Left ventricle myocardium superior (tissue), 1 donor: Measurements from ENCODE around the gene SEMA4D. TPM values are rescaled to one million over a fixed set of nuclear protein-coding genes. Genes with fewer than 3 reads are reported as not detected.
"Not testable (repeated sequence)": the region's sequence is repeated elsewhere in the genome, so short reads cannot be mapped to it uniquely, and the experiment has no call there.

Experiments
- ATAC-seq: fragments of 200-7000 bp; cut with Tn5 transposase; one replicate; pipeline ENCODE4 v1.9.1; 2020; ENCODE audit warnings: mild to moderate bottlenecking, moderate library complexity
- DNase-seq: peaks from one replicate; pipeline ENCODE4 v3.0.0-alpha.2; 2020
- intact Hi-C: fragments of 100-400 bp; cut with micrococcal nuclease; formaldehyde crosslinking; loops from one replicate; pipeline ENCODE4 v1.11.0; 2022
- total RNA-seq: library from RNA; stranded (reverse); fragmentation: NEBNext Ultra II Directional; extraction: Animal tissue kit (Norgen Biotek cat#: 25700); gene quantifications from one replicate; pipeline ENCODE4 v1.2.1, GENCODE V29; 2021
- donor health status: DM: no; HTN: yes; CAD: no; lungs with severe emphysema.

Gene SEMA4D
- total RNA-seq, 1 donor from 2014 or later: 24.7 TPM

GRCh38 chr9:89473762-89474469 lies 24.0 kb downstream of the SEMA4D start:
- intact Hi-C loops: no loop called here
- ATAC-seq: no peak
- DNase-seq: no peak

DNA sequence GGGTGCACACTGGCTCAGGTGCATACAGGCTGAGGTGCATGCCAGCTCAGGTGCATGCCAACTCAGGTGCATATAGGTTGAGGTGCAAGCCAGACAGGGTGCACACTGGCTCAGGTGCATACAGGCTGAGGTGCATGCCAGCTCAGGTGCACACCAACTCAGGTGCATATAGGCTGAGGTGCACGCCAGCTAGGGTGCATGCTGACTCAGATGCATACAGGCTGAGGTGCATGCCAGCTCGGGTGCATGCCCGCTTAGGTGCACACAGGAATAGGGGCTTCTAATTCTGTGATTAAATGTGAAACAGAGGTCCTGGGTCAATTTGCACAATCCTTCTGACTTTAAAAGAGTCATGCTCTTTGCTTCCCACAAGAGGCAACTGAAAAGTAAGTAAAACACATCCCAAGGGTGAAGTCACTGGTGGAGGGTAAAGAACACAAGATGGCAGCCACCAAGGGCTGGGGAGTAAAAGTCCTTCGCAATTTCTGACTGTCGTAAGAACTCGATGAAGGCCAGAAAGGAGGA lies 26.1 kb downstream of the SEMA4D start:
- DNase-seq, ATAC-seq, intact Hi-C loops: not testable (repeated sequence)

- DNase-seq: no peak
- intact Hi-C loops: no loop called here
- no peak for ATAC-seq
Observed at GRCh38 chr9:89471390-89471789, 26.5 kb downstream of the SEMA4D start.

DNA sequence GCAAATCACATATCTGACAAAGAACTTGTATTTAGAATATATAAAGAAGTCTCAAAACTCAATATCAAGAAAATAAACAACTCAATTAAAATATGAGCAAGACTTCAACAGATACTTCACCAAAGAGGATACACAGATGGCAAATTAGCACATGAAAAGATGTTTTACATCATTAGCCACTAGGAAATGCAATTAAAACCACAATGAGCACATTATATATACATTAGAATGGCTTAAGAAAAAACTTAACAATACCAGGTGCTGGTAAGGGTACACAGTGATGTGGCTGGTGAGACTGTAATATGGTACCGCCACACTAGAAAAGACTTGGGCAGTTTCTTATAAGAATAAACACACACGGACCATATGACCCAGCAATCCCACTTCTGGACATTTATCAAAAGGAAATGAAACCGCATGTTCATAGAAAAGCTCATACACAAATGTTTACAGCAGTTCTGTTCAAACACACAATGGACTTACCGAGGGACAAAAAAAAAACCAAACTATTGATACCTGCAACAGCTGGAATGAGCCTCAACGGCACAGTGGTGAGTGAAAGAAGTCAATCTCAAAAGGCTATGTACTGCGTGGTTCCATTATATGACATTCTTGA lies 27.6 kb downstream of the SEMA4D start:
- no peak for DNase-seq
- intact Hi-C loops: no loop called here
- ATAC-seq: no peak

DNA sequence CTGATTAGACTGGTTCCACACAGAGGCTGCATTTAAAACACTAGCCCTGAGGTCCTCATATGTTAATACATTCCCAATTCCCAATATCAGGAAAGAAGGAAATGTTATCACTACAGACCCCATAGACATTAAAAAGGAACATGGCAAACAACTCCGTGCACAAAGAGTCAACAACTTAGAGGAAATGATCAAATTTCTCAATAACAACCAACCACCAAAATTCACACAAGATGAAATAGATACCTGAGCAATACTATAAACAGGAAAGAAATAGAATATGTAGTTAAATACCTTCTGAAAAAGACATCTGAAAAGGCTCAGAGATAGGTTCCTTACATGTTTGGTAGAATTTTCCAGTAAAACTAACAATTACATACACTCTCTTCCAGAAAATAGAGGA lies 28.9 kb downstream of the SEMA4D start:
- ATAC-seq: no peak
- no peak for DNase-seq
- intact Hi-C loops: no loop called here

DNA sequence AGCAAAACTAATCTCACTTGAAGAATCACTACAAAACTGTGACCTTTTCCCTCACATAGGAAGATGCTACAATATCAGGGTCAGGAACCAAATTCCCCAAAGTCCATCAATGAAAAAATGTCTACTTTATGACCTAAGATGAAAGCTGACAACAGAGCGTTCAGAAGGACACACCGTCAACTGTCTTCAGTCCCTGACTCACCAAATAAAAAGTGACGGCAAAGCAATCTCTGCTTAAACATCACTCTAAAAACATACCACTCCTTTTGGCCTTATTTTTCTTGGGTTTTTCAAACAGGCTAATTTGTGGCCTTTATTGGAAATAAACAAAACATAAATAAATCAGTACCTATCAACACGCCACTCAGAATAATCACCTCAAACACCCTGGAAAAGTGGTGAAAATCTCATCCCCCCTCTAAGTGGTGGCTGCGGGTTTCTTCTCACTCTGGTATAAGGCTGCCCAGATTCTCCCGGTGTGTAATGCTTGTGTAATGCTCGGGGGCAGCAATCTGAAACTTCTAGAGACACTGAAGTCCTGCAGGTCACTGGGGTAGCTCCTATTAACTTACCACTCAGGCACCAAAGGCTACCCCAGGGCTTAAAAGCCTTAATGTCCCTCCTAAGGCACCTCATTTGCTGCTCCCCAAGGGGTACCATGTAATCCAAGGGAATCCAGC lies 29.5 kb downstream of the SEMA4D start:
- intact Hi-C loops: no loop called here
- no peak for DNase-seq
- no peak for ATAC-seq

DNA sequence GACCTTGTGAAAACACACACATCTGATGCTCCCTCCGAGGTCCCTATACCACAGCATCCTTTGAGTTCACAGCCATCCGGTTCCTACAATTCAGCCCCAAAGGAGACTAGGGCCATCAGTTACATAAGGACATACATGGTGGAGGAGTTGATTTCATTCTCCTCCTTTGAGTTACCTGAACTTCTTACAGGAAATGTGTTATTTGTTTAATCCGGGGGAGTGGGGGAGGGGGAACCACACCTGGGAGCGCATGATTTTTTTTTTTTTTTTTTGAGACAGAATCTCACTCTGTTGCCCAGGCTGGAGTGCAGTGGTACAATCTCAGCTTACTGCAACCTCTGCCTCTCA lies 30.7 kb downstream of the SEMA4D start:
- ATAC-seq (no peak), DNase-seq (no peak)
- intact Hi-C loops: no loop called here

GRCh38 chr9:89466451-89467277 lies 31.2 kb downstream of the SEMA4D start:
- DNase-seq: no peak
- ATAC-seq: no peak
- intact Hi-C loops: no loop called here

GRCh38 chr9:89465726-89466308 lies 32.1 kb downstream of the SEMA4D start:
- intact Hi-C loops: no loop called here
- DNase-seq (no peak), ATAC-seq (no peak)

DNA sequence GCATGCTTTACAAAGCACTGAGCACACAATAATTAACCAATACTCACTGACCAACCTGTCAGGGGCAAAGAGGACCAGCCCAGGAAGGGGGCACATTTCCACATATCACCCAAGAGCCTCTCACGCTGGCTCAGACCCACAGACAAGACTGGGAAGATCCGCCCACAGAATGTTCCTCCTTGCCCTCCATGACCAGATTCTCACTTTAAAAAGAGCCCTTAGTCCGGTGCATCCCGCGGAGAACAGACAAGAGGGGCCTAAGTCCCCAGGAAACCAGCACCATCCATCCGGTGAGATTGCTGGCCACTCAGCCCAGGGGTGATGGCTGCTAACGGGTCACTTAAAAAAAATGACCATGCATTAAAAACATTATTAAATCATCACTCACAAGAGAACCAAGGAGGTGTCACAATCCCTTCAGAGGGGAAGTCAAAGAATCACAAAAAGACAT lies 32.9 kb downstream of the SEMA4D start:
- DNase-seq: no peak
- intact Hi-C loops: no loop called here
- no peak for ATAC-seq

DNA sequence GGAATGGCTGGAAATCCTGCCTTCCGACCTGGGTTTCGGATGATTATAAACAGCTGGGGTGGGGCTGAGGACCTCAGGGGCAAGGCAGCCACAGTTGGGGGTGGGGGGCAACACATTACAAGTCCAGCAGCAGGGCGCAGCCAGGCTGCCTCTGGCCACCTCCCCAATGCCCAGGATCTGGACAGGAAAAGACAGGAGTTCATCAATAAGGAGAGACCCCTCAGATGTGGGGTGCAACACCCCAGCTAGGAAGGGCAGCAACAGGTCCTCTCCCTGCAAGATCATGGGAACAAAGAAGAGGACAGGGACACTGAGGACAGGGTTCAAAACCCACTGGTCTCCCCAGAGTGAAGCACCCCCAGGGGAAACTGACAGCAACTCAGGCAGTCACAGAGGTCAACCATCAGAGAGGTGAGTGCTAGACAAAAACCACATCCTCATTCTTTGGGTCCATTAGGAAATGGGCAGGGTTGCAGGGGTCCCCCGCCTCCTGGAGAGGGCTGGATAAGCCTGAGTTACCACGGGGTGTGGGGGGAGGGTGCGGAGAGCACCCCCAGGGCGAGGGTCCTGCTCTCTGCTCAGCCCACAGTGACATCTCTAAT lies 33.5 kb downstream of the SEMA4D start:
- ATAC-seq (no peak), DNase-seq (no peak)
- intact Hi-C loops: no loop called here

- DNase-seq (no peak), ATAC-seq (no peak)
- intact Hi-C loops: no loop called here
Observed at GRCh38 chr9:89462817-89463683, 34.9 kb downstream of the SEMA4D start.

GRCh38 chr9:89462199-89462598 lies 35.7 kb downstream of the SEMA4D start:
- DNase-seq: no peak
- no peak for ATAC-seq
- intact Hi-C loops: no loop called here

DNA sequence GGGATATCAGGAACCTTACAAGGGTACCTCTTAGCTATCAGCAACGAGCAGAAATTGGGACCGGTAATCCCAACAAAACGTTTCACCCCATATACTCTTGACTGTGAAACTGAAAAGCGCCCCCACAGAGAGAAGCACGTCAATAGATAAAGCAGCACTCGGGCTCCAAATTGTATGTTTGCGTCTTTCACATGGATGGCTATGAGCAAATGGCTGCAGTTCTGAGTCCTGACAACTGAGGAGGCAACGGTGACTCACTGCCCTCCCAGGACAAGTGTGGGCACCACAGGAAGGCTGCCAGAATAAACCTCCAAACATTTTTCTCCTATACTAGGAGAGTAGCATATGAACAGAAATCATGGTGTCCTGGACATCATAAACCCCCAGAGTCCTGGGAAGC lies 36.6 kb downstream of the SEMA4D start:
- intact Hi-C loops: no loop called here
- no peak for DNase-seq
- peak; percentile 23 for ATAC-seq

- DNase-seq (no peak), ATAC-seq (no peak)
- intact Hi-C loops: no loop called here
Observed at GRCh38 chr9:89460551-89460950, 37.4 kb downstream of the SEMA4D start.

DNA sequence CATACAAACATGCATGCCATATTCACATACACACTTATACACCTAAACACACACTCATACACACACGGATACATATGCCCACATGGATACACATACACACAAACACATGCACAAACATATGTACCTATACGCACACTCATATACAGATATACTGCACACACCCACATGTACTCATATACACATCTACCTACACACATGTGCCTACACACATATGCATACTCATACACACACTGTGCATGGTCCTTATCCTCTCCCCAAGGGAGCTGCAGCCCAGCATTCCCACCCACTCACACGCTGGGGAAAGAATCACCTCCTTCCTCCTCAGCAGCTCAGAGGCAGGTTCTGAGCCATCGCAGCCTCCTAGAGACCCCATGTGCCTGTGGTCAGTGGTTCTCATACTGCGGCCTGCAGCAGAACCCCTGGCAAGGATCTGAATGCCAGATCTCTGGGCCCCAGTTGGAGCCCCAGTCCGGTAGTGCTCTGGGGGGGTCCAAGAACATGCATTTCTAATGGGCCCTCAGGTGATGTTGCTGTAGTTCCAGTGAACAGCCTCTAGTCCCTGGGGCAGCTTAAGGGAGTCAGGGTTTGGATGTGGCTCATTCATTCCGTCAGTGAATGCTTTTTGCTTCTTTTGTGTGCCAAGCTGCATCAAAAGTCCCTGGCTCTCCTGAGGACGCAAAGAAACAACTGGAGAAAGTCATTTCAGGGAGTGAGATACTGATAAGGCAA lies 39.0 kb downstream of the SEMA4D start:
- intact Hi-C loops: no loop called here
- DNase-seq (no peak), ATAC-seq (no peak)

DNA sequence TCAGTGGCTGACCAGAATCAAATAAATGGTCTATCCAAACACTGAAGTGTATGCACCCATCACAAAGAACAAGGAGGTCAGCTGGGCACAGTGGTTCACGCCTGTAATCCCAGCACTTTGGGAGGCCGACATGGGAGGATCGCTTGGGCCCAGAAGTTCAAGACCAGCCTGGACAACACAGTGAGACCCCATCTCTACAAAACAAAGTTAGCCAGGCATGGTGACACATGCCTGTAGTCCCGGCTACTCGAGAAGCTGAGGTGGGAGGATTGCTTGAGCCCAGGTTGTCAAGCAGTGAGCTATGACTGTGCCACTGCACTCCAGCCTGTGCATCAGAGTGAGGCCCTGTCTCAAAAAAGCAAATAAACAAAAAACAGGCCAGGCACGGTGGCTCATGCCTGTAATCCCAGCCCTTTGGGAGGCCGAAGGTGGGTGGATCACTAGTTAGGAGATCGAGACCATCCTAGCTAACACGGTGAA lies 40.5 kb downstream of the SEMA4D start:
- DNase-seq (no peak), ATAC-seq (no peak)
- intact Hi-C loops: no loop called here
